Erythroblast (primary cell): ENCODE results near the gene ANKRD33B.
A peak's percentile ranks its signal among the peaks of the same experiment; 100 is the strongest.
"Not testable (repeated sequence)": the region's sequence is repeated elsewhere in the genome, so short reads cannot be mapped to it uniquely, and the experiment has no call there.

Source experiments
- DNase-seq, 2 experiments: peaks; one replicate each; lab custom pipeline; 2025; lab: John Stamatoyannopoulos, UW
- GATA1 ChIP-seq: IDR thresholded peaks from 2 replicates; pipeline ENCODE4 v1.6.1; 2011; ENCODE audit warnings: low read depth, mild to moderate bottlenecking, control low read depth, low read length, moderate library complexity
- POLR2A ChIP-seq: IDR thresholded peaks from 2 replicates; pipeline ENCODE4 v1.6.1; 2011; ENCODE audit warnings: mild to moderate bottlenecking, low read length

Gene ANKRD33B

GRCh38 chr5:10625700-10626472, 62.0 kb downstream of the ANKRD33B start:
- DNase-seq, result no peak
- TF ChIP-seq POLR2A (no peak), GATA1 (no peak)

GRCh38 chr5:10626473-10627013, 62.7 kb downstream of the ANKRD33B start:
- DNase-seq, result peak in 1 of 2 experiments; percentile 33
- no peak for TF ChIP-seq POLR2A
- no peak for TF ChIP-seq GATA1

- TF ChIP-seq POLR2A, result no peak
- TF ChIP-seq GATA1, result no peak
- DNase-seq, result no peak
Measured at GRCh38 chr5:10627160-10627701, 63.4 kb downstream of the ANKRD33B start.

- DNase-seq, result no peak
Measured at GRCh38 chr5:10628601-10629000, 64.7 kb downstream of the ANKRD33B start.

GRCh38 chr5:10629682-10630081, 65.8 kb downstream of the ANKRD33B start:
- TF ChIP-seq POLR2A, result no peak
- no peak for TF ChIP-seq GATA1
- DNase-seq, result no peak

More at GRCh38 chr5:10628601-10629000, 64.7 kb downstream of the ANKRD33B start:
- no peak for TF ChIP-seq POLR2A
- TF ChIP-seq GATA1, result no peak

- no peak for TF ChIP-seq GATA1
- no peak for TF ChIP-seq POLR2A
- DNase-seq, result no peak
Measured at GRCh38 chr5:10630126-10630525, 66.3 kb downstream of the ANKRD33B start.

- DNase-seq, result not testable (repeated sequence)
Measured at GRCh38 chr5:10630744-10631143, 66.9 kb downstream of the ANKRD33B start.

- TF ChIP-seq GATA1, result no peak
- no peak for TF ChIP-seq POLR2A
- DNase-seq, result no peak
Measured at GRCh38 chr5:10631316-10631996, 67.6 kb downstream of the ANKRD33B start.

GRCh38 chr5:10632110-10632761, 68.4 kb downstream of the ANKRD33B start:
- no peak for TF ChIP-seq GATA1
- no peak for TF ChIP-seq POLR2A
- no peak for DNase-seq

- DNase-seq, result no peak
Measured at GRCh38 chr5:10633271-10634049, 69.6 kb downstream of the ANKRD33B start.

GRCh38 chr5:10634050-10634449, 70.2 kb downstream of the ANKRD33B start:
- DNase-seq, result no peak
- TF ChIP-seq GATA1, result no peak
- TF ChIP-seq POLR2A, result no peak

More at GRCh38 chr5:10633271-10634049, 69.6 kb downstream of the ANKRD33B start:
- TF ChIP-seq GATA1 (no peak), POLR2A (no peak)

GRCh38 chr5:10634562-10634961, 70.7 kb downstream of the ANKRD33B start:
- TF ChIP-seq POLR2A (no peak), GATA1 (no peak)
- no peak for DNase-seq
